ENCODE results near the gene MINDY3. TPM values are rescaled to one million over a fixed set of nuclear protein-coding genes. Genes with fewer than 3 reads are reported as not detected.

The MINDY3 gene
- total and polyA plus RNA-seq, 3 experiments from 2014 or later = 4.6 to 24.4 (median 23.4) TPM

DNA sequence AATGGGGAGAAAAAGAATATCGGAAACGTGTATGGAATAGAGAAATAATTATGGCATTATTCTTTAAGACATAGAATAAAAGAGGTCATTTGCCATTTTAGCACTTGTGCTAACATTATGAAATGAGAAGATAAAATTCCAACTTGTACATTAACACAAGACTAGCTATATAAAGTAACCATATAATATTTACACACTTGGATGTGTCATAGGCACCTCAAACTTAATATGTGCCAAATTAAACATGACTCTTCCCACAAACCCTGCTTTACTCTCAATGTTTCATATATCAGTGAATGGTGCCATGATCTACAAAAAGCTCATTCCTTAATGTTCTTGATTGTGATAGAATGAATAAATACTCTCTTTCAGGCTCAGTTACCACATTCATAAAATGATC is 4.1 kb upstream of the MINDY3 start:
- Histone ChIP-seq H3K4me3 (ENCODE audit: low read length) (no peak overlapping the region), H3K4me1 (ENCODE audit: insufficient read depth, low read length) (peaks cover 8% of the 10 kb centered on the region), H3K36me3 (ENCODE audit: insufficient read depth, low read length) (no peaks in the 10 kb centered on the region), H3K9me3 (ENCODE audit: low read length) (no peaks in the 10 kb centered on the region), H3K27ac (ENCODE audit: low read depth, low read length) (no peak overlapping the region), H3K27me3 (ENCODE audit: insufficient read depth, low read length, poor library complexity, severe bottlenecking) (peaks cover 4% of the 10 kb centered on the region)
- Mint-ChIP-seq H3K36me3 (peaks cover 0 to 12% (median 5%) of the 10 kb centered on the region in 3 donors), H3K4me3 (peak overlapping the region in 1 of 7 donors; percentile 11), H3K27me3 (peaks cover 26 to 56% of the 10 kb centered on the region in 2 donors), H3K4me1 (peaks cover 9 to 15% (median 11%) of the 10 kb centered on the region in 3 donors), H3K9me3 (peaks cover 0 to 5% (median 0%) of the 10 kb centered on the region in 5 donors), H3K27ac (no peak overlapping the region)
- POLR2A ChIA-PET = no interaction called here
- no peak for DNase-seq
- CTCF ChIA-PET = no interaction called here

- no peak overlapping the region for H3K27ac Mint-ChIP-seq
- Histone ChIP-seq H3K27ac (ENCODE audit: low read depth, low read length) (no peak overlapping the region), H3K27me3 (ENCODE audit: insufficient read depth, low read length, poor library complexity, severe bottlenecking) (peaks cover 4% of the 10 kb centered on the region), H3K36me3 (ENCODE audit: insufficient read depth, low read length) (no peaks in the 10 kb centered on the region), H3K4me1 (ENCODE audit: insufficient read depth, low read length) (peaks cover 15% of the 10 kb centered on the region), H3K9me3 (ENCODE audit: low read length) (no peaks in the 10 kb centered on the region), H3K4me3 (ENCODE audit: low read length) (no peak overlapping the region)
- ChIA-PET CTCF (no interaction called here), POLR2A (no interaction called here)
- no peak for DNase-seq
- peaks cover 16 to 22% (median 17%) of the 10 kb centered on the region in 3 donors for H3K4me1 Mint-ChIP-seq
- H3K9me3 Mint-ChIP-seq = peaks cover 0 to 5% (median 0%) of the 10 kb centered on the region in 5 donors
- peaks cover 25 to 54% of the 10 kb centered on the region in 2 donors for H3K27me3 Mint-ChIP-seq
- peaks cover 0 to 13% (median 5%) of the 10 kb centered on the region in 3 donors for H3K36me3 Mint-ChIP-seq
- peak overlapping the region in 1 of 7 donors; percentile 11 for H3K4me3 Mint-ChIP-seq
These were observed 3.4 kb upstream of the MINDY3 start for GRCh38 chr10:15863733-15864132.

- H3K27ac Mint-ChIP-seq = no peak overlapping the region
- H3K36me3 ChIP-seq (ENCODE audit: insufficient read depth, low read length) = no peaks in the 10 kb centered on the region
- H3K27me3 Mint-ChIP-seq = peaks cover 23 to 51% of the 10 kb centered on the region in 2 donors
- no peak for DNase-seq
- H3K4me3 ChIP-seq (ENCODE audit: low read length) = no peak overlapping the region
- H3K9me3 ChIP-seq (ENCODE audit: low read length) = no peaks in the 10 kb centered on the region
- CTCF ChIA-PET = no interaction called here
- H3K9me3 Mint-ChIP-seq = peaks cover 0 to 5% (median 0%) of the 10 kb centered on the region in 5 donors
- no peak overlapping the region for H3K27ac ChIP-seq (ENCODE audit: low read depth, low read length)
- peak overlapping the region in 1 of 7 donors; percentile 11 for H3K4me3 Mint-ChIP-seq
- H3K4me1 Mint-ChIP-seq = peaks cover 20 to 26% (median 21%) of the 10 kb centered on the region in 3 donors
- H3K36me3 Mint-ChIP-seq = peaks cover 0 to 13% (median 5%) of the 10 kb centered on the region in 3 donors
- POLR2A ChIA-PET = no interaction called here
- H3K4me1 ChIP-seq (ENCODE audit: insufficient read depth, low read length) = peaks cover 19% of the 10 kb centered on the region
- peaks cover 4% of the 10 kb centered on the region for H3K27me3 ChIP-seq (ENCODE audit: insufficient read depth, low read length, poor library complexity, severe bottlenecking)
These were observed 3.0 kb upstream of the MINDY3 start for GRCh38 chr10:15863323-15863722.

DNA sequence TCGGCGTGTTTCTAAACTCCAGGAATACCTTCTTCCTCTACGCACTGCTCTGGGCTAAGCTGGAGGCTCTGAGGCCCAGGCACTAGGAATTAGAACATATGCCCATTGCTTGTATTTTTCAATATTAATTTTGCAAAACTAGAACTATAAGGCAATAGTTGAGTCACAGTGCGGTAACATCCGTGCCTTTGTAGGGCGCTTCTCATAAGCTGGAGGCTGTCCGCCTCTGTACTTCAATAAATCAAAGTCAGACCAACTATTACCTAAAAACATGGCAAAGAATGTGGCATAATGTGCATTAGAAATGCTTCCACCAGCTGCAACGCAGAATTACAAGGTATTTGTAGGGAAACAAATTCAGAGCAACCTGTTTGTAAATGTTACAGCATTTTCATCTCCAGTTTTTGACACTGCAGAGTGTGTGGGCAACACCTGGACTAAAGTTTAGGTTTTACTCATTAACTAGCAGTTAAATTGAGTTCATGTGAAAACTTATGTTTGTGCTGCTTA is 440 bp upstream of the MINDY3 start:
- Mint-ChIP-seq H3K36me3 (peaks cover 5 to 16% (median 7%) of the 10 kb centered on the region in 3 donors), H3K27ac (peak overlapping the region; percentile 54 to 97 (median 94)), H3K4me3 (peak overlapping the region; percentile 96 to 99 (median 99)), H3K9me3 (peaks cover 0 to 5% (median 0%) of the 10 kb centered on the region in 5 donors), H3K27me3 (peaks cover 14 to 27% of the 10 kb centered on the region in 2 donors), H3K4me1 (peaks cover 41 to 48% (median 43%) of the 10 kb centered on the region in 3 donors)
- H3K9me3 ChIP-seq (ENCODE audit: low read length) = no peaks in the 10 kb centered on the region
- ChIA-PET CTCF (interaction anchor here (0.5 to 1.5 kb wide), 5 partner anchors 12 to 213 kb away, joined by 3 to 5 read pairs (median 4); no protein-coding TSS in a partner anchor), POLR2A (no interaction called here)
- DNase-seq = no peak
- H3K4me1 ChIP-seq (ENCODE audit: insufficient read depth, low read length) = peaks cover 40% of the 10 kb centered on the region
- no peaks in the 10 kb centered on the region for H3K36me3 ChIP-seq (ENCODE audit: insufficient read depth, low read length)
- H3K27me3 ChIP-seq (ENCODE audit: insufficient read depth, low read length, poor library complexity, severe bottlenecking) = no peaks in the 10 kb centered on the region
- peak overlapping the region; percentile 95 for H3K4me3 ChIP-seq (ENCODE audit: low read length)
- H3K27ac ChIP-seq (ENCODE audit: low read depth, low read length) = peak overlapping the region; percentile 79

DNA sequence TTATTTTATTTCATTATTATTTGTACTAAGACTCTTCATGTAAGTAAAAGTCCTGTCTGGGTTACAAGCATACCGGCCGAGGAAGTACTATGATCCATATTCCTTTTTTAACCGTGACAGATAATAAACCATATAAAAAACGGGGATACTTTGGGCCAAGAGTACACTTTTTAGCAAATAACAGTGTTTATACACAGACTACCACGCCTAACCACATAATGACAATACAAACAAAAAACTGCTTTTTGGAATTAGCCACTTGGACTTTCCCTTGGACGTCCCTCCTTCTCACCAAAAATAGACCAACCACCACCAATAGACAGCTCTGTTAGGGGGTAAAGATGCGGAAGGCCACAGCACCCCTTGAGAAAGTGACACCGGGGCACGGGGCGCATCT is 800 bp downstream of the MINDY3 start:
- peaks cover 5 to 19% (median 12%) of the 10 kb centered on the region in 3 donors for H3K36me3 Mint-ChIP-seq
- peak overlapping the region; percentile 96 to 99 (median 99) for H3K4me3 Mint-ChIP-seq
- Histone ChIP-seq H3K27ac (ENCODE audit: low read depth, low read length) (peak overlapping the region; percentile 79), H3K36me3 (ENCODE audit: insufficient read depth, low read length) (no peaks in the 10 kb centered on the region), H3K4me3 (ENCODE audit: low read length) (peak overlapping the region; percentile 95), H3K27me3 (ENCODE audit: insufficient read depth, low read length, poor library complexity, severe bottlenecking) (no peaks in the 10 kb centered on the region), H3K4me1 (ENCODE audit: insufficient read depth, low read length) (peaks cover 40% of the 10 kb centered on the region), H3K9me3 (ENCODE audit: low read length) (no peaks in the 10 kb centered on the region)
- no peak for DNase-seq
- H3K4me1 Mint-ChIP-seq = peaks cover 46 to 59% (median 55%) of the 10 kb centered on the region in 3 donors
- CTCF ChIA-PET = interaction anchor here (1.2 kb wide), 1 partner anchor 20 kb away, joined by 3 read pairs; no protein-coding TSS in a partner anchor
- POLR2A ChIA-PET = no interaction called here
- H3K9me3 Mint-ChIP-seq = peaks cover 0 to 5% (median 0%) of the 10 kb centered on the region in 5 donors
- H3K27me3 Mint-ChIP-seq = peaks cover 5 to 15% of the 10 kb centered on the region in 2 donors
- H3K27ac Mint-ChIP-seq = peak overlapping the region; percentile 39 to 96 (median 94)

GRCh38 chr10:15858861-15859281 is 1.4 kb downstream of the MINDY3 start:
- H3K36me3 Mint-ChIP-seq = peaks cover 5 to 22% (median 17%) of the 10 kb centered on the region in 3 donors
- Histone ChIP-seq H3K4me1 (ENCODE audit: insufficient read depth, low read length) (peaks cover 40% of the 10 kb centered on the region), H3K27ac (ENCODE audit: low read depth, low read length) (no peak overlapping the region), H3K9me3 (ENCODE audit: low read length) (no peaks in the 10 kb centered on the region), H3K4me3 (ENCODE audit: low read length) (peak overlapping the region; percentile 95), H3K27me3 (ENCODE audit: insufficient read depth, low read length, poor library complexity, severe bottlenecking) (no peaks in the 10 kb centered on the region), H3K36me3 (ENCODE audit: insufficient read depth, low read length) (no peaks in the 10 kb centered on the region)
- peak overlapping the region; percentile 69 to 99 (median 98) for H3K4me3 Mint-ChIP-seq
- no peak for DNase-seq
- peaks cover 0 to 5% (median 0%) of the 10 kb centered on the region in 5 donors for H3K9me3 Mint-ChIP-seq
- H3K27me3 Mint-ChIP-seq = peaks cover 0 to 9% of the 10 kb centered on the region in 2 donors
- ChIA-PET CTCF (no interaction called here), POLR2A (no interaction called here)
- H3K4me1 Mint-ChIP-seq = peaks cover 51 to 64% (median 61%) of the 10 kb centered on the region in 3 donors
- H3K27ac Mint-ChIP-seq = peak overlapping the region in 5 of 8 donors; percentile 7 to 73 (median 27)

GRCh38 chr10:15857107-15857575 is 3.2 kb downstream of the MINDY3 start:
- Mint-ChIP-seq H3K9me3 (peaks cover under 1 to 4% (median under 1%) of the 10 kb centered on the region in 5 donors), H3K36me3 (peaks cover 7 to 28% (median 19%) of the 10 kb centered on the region in 3 donors), H3K27me3 (no peaks in the 10 kb centered on the region), H3K4me3 (peak overlapping the region in 5 of 7 donors; percentile 1 to 42 (median 8)), H3K27ac (peak overlapping the region in 1 of 8 donors; percentile 18), H3K4me1 (peaks cover 63 to 77% (median 73%) of the 10 kb centered on the region in 3 donors)
- POLR2A ChIA-PET = no interaction called here
- DNase-seq = no peak
- CTCF ChIA-PET = no interaction called here
- H3K4me1 ChIP-seq (ENCODE audit: insufficient read depth, low read length) = peaks cover 40% of the 10 kb centered on the region
- H3K4me3 ChIP-seq (ENCODE audit: low read length) = no peak overlapping the region
- no peak overlapping the region for H3K27ac ChIP-seq (ENCODE audit: low read depth, low read length)
- H3K36me3 ChIP-seq (ENCODE audit: insufficient read depth, low read length) = no peaks in the 10 kb centered on the region
- no peaks in the 10 kb centered on the region for H3K27me3 ChIP-seq (ENCODE audit: insufficient read depth, low read length, poor library complexity, severe bottlenecking)
- no peaks in the 10 kb centered on the region for H3K9me3 ChIP-seq (ENCODE audit: low read length)

DNA sequence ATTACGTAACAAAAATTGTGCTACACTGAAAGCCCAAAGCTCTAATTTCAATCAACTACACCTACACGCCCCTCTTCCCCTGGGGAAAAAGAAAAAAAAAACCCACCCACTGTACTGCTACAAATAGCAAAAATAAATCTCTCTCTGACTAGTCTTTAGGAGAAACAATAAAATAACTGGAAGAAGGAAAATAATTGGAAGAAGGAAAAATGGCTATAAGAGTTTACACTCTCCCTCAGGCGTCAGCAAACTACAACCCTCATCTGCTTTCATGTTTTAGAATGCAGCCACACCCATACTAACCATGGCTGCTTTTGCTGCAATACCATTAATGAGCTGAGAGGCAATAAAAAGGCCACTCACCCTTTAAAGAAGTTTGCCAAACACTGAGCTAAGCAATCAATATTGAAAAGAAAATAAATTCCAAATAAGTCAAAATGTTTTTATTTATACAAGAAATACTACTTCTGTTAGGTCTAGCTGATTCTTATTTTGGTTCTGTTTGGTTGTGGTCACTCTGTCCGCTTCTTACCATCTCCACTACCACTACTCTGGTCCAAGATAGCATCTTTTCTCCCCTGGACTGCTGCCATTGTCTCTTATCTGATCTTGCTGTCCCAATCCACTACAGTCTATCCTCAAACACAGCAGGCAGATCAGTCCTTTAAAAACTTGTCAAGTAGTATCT is 3.8 kb downstream of the MINDY3 start:
- H3K36me3 Mint-ChIP-seq = peaks cover 8 to 35% (median 25%) of the 10 kb centered on the region in 3 donors
- ChIA-PET CTCF (no interaction called here), POLR2A (no interaction called here)
- H3K9me3 Mint-ChIP-seq = peaks cover 2 to 8% (median 7%) of the 10 kb centered on the region in 5 donors
- peaks cover 68 to 83% (median 79%) of the 10 kb centered on the region in 3 donors for H3K4me1 Mint-ChIP-seq
- H3K4me3 Mint-ChIP-seq = peak overlapping the region in 4 of 7 donors; percentile 2 to 43 (median 32)
- Histone ChIP-seq H3K27me3 (ENCODE audit: insufficient read depth, low read length, poor library complexity, severe bottlenecking) (no peaks in the 10 kb centered on the region), H3K36me3 (ENCODE audit: insufficient read depth, low read length) (no peaks in the 10 kb centered on the region), H3K4me3 (ENCODE audit: low read length) (no peak overlapping the region), H3K27ac (ENCODE audit: low read depth, low read length) (no peak overlapping the region), H3K9me3 (ENCODE audit: low read length) (no peaks in the 10 kb centered on the region), H3K4me1 (ENCODE audit: insufficient read depth, low read length) (peaks cover 40% of the 10 kb centered on the region)
- no peak for DNase-seq
- peak overlapping the region in 1 of 8 donors; percentile 42 for H3K27ac Mint-ChIP-seq
- no peaks in the 10 kb centered on the region for H3K27me3 Mint-ChIP-seq

All from CD8-positive, alpha-beta memory T cell (primary cell).